Renal cortical epithelial cell (primary cell): ENCODE measurements around the gene TRIO. TPM values are rescaled to one million over a fixed set of nuclear protein-coding genes. Genes with fewer than 3 reads are reported as not detected.

Experiments used
- DNase-seq: peaks from one replicate; pipeline ENCODE4 v3.0.0-alpha.2; 2011; ENCODE audit warnings: low read depth
- total RNA-seq: library from RNA; depleted of rRNA; stranded (reverse); fragments of >200 nt; gene quantifications from 2 replicates; pipeline ENCODE4 v1.2.3, GENCODE V29; 2014

The TRIO gene
- total RNA-seq, 1 donor from 2014 or later, result 408 TPM

- DNase-seq, result no peak
Measured at GRCh38 chr5:14225173-14225834, 82.2 kb downstream of the TRIO start.

GRCh38 chr5:14226149-14226548, 83.0 kb downstream of the TRIO start:
- no peak for DNase-seq

- no peak for DNase-seq
Measured at GRCh38 chr5:14226554-14226953, 83.4 kb downstream of the TRIO start.

DNA sequence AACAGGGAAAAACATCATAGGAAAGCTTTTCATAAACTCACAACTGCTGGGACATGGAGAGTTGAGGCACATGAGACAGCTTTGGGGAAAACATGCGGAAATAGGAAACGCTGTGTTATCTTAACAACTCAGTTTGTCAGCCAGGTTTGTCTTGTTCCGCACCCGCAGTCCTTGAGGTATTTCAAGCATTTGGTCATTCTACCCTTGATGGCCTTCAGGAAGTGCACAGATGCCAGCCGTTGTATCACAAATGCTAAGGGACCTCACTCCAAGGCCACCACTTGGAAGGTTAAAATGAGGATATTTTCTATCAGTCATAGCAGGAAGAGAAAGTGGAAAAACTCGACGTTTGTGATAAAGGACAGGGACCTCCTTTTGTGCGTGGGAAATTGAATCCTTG, 83.8 kb downstream of the TRIO start:
- no peak for DNase-seq

- no peak for DNase-seq
Measured at GRCh38 chr5:14227513-14227912, 84.4 kb downstream of the TRIO start.

GRCh38 chr5:14228219-14228618, 85.1 kb downstream of the TRIO start:
- DNase-seq, result no peak

GRCh38 chr5:14229181-14229580, 86.0 kb downstream of the TRIO start:
- no peak for DNase-seq

- no peak for DNase-seq
Measured at GRCh38 chr5:14229734-14230133, 86.6 kb downstream of the TRIO start.

DNA sequence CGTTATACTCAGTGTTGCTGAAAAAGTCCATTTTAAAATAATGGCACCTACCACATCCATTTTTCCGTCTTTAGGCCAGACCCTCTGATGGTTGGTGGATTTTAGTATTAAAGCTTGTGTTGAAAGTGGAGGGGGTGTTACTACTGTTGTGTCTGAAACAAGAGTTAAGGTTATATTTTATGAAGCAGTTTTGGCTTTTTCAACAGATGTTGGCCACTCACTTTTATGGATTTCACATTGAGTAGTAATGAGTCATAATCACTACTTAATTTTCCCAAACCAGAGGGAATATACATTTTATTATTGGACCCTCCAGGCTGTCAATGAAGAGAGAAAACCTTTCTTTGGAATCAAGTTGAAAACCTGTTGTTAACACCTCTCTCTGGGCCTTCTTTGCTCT, 88.0 kb downstream of the TRIO start:
- no peak for DNase-seq

- no peak for DNase-seq
Measured at GRCh38 chr5:14231890-14232289, 88.7 kb downstream of the TRIO start.

DNA sequence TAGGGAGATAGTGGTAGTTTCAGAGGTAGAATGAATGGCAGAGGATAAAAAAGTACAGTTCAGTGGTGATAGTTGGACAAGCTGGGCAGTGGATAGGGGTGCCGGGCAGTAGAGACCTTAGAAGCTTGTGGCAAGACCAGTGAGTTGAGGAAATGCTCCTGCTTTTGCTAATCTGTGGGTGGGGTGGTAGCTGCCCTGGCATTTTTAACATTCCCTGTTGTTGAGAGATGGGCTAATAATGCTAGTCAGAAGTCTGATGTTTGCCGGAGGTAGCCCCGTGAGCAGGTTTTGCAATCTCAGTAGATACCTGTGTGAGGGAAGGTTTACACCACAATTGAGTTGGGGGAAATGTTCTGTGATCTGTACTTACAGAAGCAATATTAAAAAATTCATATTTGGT, 91.1 kb downstream of the TRIO start:
- DNase-seq, result peak; percentile 89

GRCh38 chr5:14235872-14236271, 92.7 kb downstream of the TRIO start:
- DNase-seq, result peak; percentile 73

- DNase-seq, result no peak
Measured at GRCh38 chr5:14236757-14237156, 93.6 kb downstream of the TRIO start.

GRCh38 chr5:14237317-14238086, 94.4 kb downstream of the TRIO start:
- DNase-seq, result no peak

DNA sequence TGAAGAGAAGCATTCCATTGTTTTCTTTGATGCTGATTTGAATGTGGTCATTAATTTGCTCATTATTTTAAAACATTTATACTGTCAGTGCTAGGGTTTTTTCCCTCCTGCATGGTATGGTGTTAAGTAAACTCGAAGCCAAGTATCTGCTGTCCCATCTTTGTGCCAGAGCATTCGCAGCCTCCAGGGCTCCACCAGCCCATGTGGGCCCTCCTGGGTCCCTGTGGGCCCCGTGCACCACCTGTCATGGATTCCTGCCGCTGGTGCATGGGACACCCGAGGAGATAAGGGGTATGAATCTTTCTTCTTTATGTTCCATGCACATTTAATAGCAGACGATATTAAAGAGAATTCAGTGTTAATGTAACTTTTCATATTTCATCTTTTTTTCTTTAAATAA, 95.1 kb downstream of the TRIO start:
- no peak for DNase-seq

GRCh38 chr5:14239404-14239803, 96.3 kb downstream of the TRIO start:
- DNase-seq, result no peak

DNA sequence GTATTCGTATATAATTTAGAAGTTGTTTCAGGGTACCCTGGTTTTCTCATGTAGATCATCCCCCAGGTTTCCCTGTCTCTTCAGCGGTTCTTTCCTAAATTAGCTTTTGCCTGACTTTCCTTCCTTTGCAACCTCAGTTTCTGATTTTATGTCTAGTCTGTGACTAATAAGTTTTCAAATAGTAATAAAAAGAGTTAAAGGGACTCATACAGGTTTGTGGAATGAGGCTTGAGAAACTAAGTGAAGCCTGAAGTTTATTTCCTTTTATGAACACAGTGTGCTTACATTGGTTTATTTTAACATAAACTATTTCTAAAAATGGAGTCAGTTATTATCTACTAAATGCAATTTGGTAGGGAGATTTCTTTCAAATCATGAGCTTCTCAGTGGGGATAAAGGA, 96.8 kb downstream of the TRIO start:
- DNase-seq, result no peak

GRCh38 chr5:14240359-14240758, 97.2 kb downstream of the TRIO start:
- no peak for DNase-seq

DNA sequence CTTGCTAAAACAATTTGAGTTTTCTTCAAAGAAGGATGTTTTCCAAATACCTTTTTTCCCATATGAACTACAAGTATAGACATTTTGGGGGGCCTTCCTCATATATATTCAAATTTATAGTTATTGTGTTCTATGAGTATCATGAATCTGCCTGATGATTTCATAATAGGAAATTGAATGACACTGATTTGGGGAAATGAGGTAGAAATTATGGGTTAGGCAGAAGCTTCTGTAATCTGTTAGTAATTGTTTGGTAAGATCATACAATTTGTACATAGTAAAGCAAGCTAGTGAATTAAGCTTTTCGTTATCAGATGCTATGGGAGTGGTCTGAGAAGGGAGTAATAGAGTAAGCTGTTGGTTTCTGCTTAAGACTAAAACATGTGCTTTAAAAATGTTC, 98.0 kb downstream of the TRIO start:
- no peak for DNase-seq

DNA sequence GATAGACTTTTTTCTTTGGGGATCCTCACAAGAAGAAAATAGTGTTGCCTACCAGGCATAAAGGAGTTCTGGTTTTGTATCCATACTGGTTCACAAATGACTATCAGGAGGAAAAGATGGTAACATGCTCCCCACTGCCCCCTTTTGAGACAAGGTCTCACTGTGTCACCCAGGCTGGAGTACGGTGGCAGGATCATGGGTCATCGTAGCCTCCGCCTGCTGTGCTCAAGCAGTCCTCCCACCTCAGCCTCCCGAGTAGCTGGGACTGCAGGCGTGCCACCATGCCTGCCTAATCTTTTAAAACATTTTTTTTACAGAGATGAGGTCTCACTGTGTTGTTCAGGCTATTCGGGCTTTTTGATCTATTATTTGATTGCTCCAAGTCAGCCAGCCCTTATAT, 99.3 kb downstream of the TRIO start:
- no peak for DNase-seq

DNA sequence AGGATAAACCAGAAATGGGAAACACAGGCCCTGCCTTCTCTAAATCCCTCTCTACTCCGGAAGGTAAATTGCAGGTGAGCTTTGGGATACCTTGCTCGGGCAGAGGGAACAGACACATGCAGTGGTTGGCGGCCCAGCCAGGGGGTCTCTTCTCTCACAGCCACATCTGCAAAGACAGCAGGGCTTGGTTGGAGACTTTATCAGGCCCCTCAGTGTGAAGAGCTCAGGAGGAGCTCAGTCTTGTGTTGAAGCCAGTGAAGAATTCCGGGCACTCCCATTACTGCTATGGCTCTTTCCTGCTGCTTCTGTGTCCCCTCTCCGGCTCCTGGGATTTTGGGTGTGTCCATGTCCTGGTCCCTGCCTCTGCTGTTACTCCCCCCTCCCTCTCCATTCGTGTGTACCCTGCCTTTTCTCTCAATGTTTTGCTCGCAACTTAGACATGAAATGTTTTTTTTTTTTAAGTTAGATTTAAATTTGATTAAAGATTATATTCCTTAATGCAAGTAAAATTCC, 99.8 kb downstream of the TRIO start:
- DNase-seq, result no peak

DNA sequence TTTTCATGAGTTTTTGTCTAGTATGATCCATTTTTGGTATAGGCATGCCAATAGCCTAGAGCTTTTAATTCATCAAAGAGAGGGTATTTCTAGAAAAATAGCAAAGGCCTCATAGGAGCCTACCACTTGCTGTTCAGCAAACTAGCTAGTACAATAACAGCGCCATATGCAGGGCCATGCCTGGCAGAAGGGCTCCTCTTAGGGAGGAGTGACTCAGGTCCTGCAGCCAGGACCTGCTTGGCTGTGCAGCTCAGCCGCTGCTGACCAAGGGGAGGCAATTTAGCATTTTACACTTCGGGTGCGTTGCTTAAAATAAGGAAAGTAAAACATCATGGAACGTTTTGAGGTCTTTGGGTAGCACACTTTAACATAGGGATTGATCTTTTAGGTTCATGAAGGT, 100.6 kb downstream of the TRIO start:
- no peak for DNase-seq

- DNase-seq, result no peak
Measured at GRCh38 chr5:14244721-14245120, 101.6 kb downstream of the TRIO start.
